ENCODE results near the gene TMEM273.
A peak's percentile ranks its signal among the peaks of the same experiment; 100 is the strongest.

The TMEM273 gene

DNA sequence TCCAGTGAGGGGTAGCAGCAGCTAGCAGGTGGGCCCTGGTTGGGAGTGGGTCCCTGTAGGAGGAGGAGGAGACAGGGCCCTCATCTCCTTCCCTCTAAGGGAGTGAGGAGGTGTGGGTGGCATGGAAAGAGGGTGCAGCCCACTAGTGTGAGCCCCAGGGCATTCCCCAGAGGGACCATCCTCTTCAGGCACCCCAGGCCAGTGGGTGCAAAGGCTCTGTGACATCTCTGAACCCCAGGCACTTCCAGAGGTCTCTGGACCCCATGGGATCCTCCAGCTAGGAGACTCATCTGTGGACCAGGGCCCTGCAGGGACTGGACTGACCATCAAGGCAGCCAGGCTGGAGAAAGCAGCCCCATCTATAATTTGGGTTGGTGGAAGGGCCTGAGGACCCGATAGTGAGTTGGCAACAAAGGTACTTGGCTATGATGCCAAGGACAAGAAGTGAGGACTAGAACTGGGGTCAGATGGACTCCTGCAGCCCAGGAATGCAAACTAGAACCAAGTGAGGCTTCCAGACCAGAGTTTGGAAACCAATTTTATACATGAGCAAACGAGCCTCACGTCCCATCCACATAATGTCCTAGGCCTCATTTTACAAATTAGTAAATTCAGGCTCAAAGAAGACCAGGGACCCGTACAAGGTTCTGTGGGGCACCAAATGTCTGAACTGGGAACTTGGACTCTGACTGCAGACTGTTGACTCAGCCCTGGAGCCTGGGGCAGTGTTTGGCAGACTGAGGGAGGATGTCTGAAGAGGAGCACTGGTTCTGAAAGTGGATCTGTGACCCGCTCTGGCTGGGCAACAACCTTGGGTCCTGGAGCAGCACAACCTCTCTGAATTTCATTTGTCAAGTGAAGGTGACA, 71.4 kb downstream of the TMEM273 start:
- Mint-ChIP-seq H3K27ac (no peak overlapping the region), H3K27me3 (peaks cover 25% of the 10 kb centered on the region), H3K9me3 (no peaks in the 10 kb centered on the region), H3K4me1 (ENCODE audit: low read depth) (peaks cover 7% of the 10 kb centered on the region), H3K36me3 (ENCODE audit: low read depth) (no peaks in the 10 kb centered on the region), H3K4me3 (no peak overlapping the region)

DNA sequence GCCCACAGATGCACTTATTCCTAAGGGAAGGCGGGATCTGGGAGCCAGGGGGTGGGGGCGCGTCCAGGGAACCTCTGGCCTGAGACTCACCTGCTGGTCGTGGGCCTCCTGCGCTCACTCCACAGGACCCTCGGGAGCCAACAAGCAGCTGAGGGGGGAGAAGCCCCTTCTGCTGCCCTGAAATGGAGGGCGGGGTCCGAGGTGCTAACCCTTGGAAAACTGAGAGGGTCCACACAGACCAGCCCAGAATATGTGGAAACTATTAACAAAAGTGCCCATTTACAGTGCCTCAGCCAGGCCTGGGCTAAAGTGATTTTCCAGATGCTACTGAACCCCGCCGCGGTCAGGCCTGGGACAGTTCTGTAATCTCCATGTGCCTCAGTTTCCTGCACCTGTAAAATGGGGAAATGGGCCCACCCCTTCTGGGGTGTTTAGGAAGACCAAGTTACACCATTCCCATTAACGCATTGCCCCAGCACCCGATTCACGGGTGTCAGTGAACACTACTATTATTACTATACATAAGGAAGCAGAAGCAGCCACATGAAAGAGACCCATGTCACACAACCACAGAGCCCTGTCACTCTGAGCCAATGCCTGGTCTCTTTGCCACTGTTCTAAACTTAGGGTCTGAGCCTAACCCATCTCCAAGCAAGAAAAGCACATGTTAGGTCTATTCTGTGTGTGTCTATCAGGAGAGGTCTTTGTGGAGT, 72.2 kb downstream of the TMEM273 start:
- Mint-ChIP-seq H3K4me3 (no peak overlapping the region), H3K9me3 (no peaks in the 10 kb centered on the region), H3K36me3 (ENCODE audit: low read depth) (no peaks in the 10 kb centered on the region), H3K27me3 (peaks cover 25% of the 10 kb centered on the region), H3K4me1 (ENCODE audit: low read depth) (peaks cover 7% of the 10 kb centered on the region), H3K27ac (no peak overlapping the region)

DNA sequence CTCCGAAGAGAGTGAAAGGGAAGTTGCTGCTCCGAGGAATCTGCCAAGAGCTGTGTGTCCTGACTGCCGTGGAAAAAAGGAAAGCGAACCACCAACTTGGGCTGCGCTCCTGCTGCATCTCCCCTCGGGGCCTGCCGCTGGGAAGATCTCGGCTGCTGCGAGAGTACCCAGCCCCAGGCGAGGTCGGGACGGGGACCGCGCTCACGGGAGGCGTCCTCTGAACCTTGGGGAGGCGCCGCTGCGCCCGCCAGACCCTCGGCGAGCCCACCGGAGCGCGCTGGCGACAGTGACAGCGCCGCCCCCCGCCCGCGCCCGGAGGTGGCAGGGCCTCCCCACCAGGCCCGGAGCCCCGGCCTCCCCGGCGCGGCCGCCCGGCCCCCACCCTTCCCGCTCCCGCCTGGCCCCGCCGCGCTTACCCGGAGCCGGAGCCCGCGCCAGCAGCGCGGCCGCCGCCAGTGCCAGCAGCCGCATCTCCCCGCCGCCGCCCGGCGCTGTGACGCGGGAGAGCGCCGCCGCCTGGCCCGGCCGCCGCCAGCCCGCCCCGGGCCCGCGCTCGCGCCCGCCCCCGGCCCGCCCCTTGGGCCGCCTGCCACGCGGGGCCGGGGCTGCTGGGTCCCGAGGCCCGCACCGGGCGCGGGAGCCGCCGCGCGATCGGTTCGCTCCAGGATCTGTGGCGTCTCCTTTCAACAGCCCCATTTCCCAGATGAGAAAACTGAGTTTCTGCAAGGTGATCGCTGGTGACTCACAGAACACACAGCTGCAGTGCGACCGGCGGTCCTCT, 73.0 kb downstream of the TMEM273 start, which contains the start of gene VSTM4:
TSS of gene VSTM4 (minus strand) at position 508 of the 781 bp plus-strand sequence. CDS start at position 471, 37 bp downstream.
- H3K27ac Mint-ChIP-seq = no peak within 1 kb of the TSS

DNA sequence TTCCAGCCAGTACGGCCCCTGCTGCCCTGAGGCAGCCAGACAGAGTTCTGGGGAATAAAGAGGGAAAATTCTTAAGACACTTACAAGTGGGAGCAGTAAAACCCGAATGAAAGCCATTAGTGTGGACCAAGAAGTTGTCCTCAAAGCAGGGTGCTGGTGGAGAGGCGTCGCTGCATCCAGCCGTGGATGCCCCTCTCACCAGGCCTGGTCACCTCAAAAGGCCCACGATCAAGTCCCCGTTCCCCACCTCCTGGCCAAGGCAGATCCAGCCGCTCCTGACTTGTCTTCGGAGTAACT, 73.5 kb downstream of the TMEM273 start:
- Mint-ChIP-seq H3K27me3 (peaks cover 25% of the 10 kb centered on the region), H3K27ac (no peak overlapping the region), H3K36me3 (ENCODE audit: low read depth) (no peaks in the 10 kb centered on the region), H3K4me3 (peak overlapping the region; percentile 61), H3K4me1 (ENCODE audit: low read depth) (peaks cover 7% of the 10 kb centered on the region), H3K9me3 (no peaks in the 10 kb centered on the region)

More for the DNA sequence above, 73.0 kb downstream of the TMEM273 start, which contains the start of gene VSTM4:
- no peaks in the 10 kb centered on the region for H3K9me3 Mint-ChIP-seq
- H3K4me3 Mint-ChIP-seq = peak within 1 kb of the TSS; percentile 61
- H3K36me3 Mint-ChIP-seq (ENCODE audit: low read depth) = no peaks in the 10 kb centered on the region
- H3K27me3 Mint-ChIP-seq = peaks cover 25% of the 10 kb centered on the region
- H3K4me1 Mint-ChIP-seq (ENCODE audit: low read depth) = peaks cover 7% of the 10 kb centered on the region

DNA sequence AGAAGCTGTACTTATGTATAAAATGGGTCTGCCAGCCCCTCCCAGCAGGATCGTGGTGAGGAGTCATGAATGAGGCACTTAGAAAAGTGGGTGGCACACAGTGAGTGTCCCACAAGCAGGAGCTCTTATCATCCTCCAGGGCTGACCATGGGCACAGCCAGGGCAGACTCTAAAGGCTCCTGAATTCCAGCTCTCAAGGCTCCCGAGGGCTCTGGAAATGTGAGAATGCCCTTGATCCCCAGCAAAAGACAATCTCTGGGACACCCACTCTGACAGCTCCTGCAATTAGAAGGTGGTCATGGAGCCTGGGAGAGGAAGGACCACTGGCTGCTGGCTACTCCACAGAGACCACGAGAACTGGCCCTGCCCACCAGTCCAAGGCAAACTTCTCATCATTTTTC, 74.5 kb downstream of the TMEM273 start:
- Mint-ChIP-seq H3K4me3 (no peak overlapping the region), H3K9me3 (no peaks in the 10 kb centered on the region), H3K4me1 (ENCODE audit: low read depth) (peaks cover 7% of the 10 kb centered on the region), H3K27ac (no peak overlapping the region), H3K27me3 (peaks cover 28% of the 10 kb centered on the region), H3K36me3 (ENCODE audit: low read depth) (no peaks in the 10 kb centered on the region)

DNA sequence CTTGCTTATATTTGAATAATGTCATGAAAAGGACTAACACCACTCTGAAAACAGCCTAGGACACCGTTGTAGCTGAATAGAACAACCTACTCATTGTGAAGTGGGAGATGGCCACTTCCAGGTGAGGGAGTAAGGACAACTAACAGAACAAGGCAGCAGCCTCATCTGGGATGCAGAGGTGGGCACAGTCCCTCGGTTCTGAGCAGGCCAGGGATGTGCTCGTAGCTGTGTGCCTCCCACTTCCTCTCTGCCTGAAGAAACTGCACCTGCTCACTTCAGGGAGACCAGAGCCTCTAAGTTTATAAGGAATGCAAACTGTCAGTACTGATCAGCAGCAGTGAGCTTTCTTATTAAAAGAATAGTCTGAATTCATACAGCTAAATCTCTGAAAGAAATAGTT, 75.3 kb downstream of the TMEM273 start:
- no peaks in the 10 kb centered on the region for H3K9me3 Mint-ChIP-seq
- H3K4me1 Mint-ChIP-seq (ENCODE audit: low read depth) = peaks cover 7% of the 10 kb centered on the region
- no peak overlapping the region for H3K27ac Mint-ChIP-seq
- H3K36me3 Mint-ChIP-seq (ENCODE audit: low read depth) = no peaks in the 10 kb centered on the region
- peaks cover 21% of the 10 kb centered on the region for H3K27me3 Mint-ChIP-seq
- H3K4me3 Mint-ChIP-seq = no peak overlapping the region

DNA sequence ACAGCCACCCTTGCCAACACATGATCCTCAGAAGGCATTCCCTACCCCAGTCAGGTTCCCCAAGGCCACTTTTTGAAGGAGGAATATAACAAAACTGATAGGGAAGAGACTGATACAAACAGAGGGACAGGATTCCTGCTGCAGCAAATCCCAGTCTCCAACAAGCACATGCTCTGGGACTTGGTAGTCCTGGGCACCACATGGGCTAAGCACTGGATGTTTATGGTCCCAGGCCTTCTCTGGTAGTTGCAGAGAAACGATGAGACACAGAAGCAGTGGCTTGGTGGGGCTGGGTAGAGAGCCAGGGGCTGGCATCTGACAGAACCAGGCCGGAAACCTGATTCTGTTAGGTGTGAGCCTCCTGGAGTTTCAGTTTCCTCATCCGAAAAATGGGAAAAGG, 76.1 kb downstream of the TMEM273 start:
- no peaks in the 10 kb centered on the region for H3K36me3 Mint-ChIP-seq (ENCODE audit: low read depth)
- no peak overlapping the region for H3K4me3 Mint-ChIP-seq
- no peaks in the 10 kb centered on the region for H3K9me3 Mint-ChIP-seq
- no peak overlapping the region for H3K27ac Mint-ChIP-seq
- H3K27me3 Mint-ChIP-seq = peaks cover 21% of the 10 kb centered on the region
- H3K4me1 Mint-ChIP-seq (ENCODE audit: low read depth) = peaks cover 7% of the 10 kb centered on the region

DNA sequence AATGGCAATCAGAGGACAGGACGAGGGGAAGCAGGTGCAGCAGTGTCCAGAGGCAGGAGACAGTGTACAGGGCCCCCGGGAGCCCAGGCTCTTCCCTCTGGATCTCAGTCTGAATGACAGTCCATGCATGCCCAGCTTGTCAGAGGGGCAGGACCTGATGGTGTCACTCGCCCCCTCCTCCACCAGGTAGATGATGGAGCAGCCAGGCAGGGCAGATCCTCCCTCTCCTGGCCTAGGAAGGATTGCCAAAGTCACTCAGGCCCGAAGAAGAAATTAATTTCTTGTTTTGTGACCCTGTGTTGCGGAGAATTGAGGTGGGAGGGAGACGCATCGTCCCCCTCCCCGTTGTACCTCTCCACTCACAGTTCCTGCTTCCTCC, 76.9 kb downstream of the TMEM273 start:
- Mint-ChIP-seq H3K9me3 (no peaks in the 10 kb centered on the region), H3K27me3 (peaks cover 19% of the 10 kb centered on the region), H3K4me3 (no peak overlapping the region), H3K27ac (no peak overlapping the region), H3K36me3 (ENCODE audit: low read depth) (no peaks in the 10 kb centered on the region), H3K4me1 (ENCODE audit: low read depth) (peaks cover 7% of the 10 kb centered on the region)

DNA sequence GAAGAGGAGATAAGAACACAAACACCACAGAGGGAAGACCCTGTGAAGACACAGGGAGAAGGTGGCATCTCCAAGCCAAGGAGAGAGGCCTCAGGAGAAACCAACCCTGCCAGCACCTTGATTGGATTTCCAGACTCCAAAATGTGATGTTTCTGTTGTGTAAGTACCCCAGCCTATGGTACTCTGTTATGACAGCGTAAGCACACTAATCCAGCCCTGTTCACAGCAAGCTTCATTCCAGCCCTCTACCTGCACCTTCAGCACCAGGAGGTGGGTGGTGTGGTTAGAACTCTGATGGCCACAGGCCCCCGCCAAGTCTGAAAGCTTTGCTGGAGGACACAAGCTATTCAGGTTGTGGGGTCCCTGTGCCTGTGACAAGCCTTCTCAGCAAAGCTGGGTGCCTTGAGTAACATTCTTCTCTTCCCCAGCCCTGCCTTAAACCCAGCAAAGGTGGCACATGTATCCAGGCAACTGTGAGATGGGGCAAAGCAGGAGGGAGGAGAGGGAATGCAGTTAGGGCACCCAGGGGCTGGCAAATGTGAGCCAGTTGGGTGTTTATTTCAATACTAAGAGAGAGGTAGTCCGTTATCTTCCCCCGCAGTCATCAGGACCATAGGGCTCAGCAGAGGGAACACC, 77.4 kb downstream of the TMEM273 start:
- no peaks in the 10 kb centered on the region for H3K36me3 Mint-ChIP-seq (ENCODE audit: low read depth)

DNA sequence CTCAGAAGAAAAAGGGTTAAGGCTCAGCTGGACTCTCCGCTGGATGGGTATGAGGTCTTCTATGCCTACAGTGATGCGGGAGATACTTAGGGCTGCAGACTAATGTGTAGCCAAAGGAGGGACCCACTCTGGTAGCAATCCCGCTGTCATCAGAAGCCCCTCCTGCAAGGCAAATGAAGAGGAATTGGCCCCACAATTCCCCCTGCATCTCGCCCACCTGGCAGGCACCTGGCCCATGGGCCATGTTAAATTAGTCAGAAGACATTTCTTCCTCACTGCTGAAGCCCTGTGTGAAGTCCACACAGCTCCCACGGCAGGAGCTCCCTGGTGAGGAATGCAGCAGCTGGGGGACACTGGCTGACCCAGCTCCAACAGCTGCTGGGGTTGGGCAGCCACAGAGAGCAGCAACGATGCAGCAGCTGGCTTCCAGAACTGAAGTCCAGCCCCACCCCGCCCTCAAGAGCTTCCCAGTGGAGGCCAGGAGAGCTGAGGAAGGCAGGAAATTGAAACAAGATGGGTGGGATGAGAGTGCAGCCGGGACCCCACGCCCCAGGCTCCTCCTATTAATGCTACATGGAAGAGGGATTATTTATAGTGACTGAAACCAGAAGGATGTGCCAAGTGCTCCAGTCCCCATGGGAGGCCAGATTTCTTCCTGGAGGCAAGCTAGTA, 78.4 kb downstream of the TMEM273 start:
- H3K4me3 Mint-ChIP-seq = no peak overlapping the region
- no peaks in the 10 kb centered on the region for H3K9me3 Mint-ChIP-seq
- peaks cover 6% of the 10 kb centered on the region for H3K4me1 Mint-ChIP-seq (ENCODE audit: low read depth)
- no peaks in the 10 kb centered on the region for H3K36me3 Mint-ChIP-seq (ENCODE audit: low read depth)
- H3K27ac Mint-ChIP-seq = no peak overlapping the region
- H3K27me3 Mint-ChIP-seq = peaks cover 13% of the 10 kb centered on the region

More for the DNA sequence above, 77.4 kb downstream of the TMEM273 start:
- Mint-ChIP-seq H3K4me1 (ENCODE audit: low read depth) (peaks cover 7% of the 10 kb centered on the region), H3K27me3 (peaks cover 15% of the 10 kb centered on the region), H3K9me3 (no peaks in the 10 kb centered on the region), H3K4me3 (no peak overlapping the region), H3K27ac (no peak overlapping the region)

DNA sequence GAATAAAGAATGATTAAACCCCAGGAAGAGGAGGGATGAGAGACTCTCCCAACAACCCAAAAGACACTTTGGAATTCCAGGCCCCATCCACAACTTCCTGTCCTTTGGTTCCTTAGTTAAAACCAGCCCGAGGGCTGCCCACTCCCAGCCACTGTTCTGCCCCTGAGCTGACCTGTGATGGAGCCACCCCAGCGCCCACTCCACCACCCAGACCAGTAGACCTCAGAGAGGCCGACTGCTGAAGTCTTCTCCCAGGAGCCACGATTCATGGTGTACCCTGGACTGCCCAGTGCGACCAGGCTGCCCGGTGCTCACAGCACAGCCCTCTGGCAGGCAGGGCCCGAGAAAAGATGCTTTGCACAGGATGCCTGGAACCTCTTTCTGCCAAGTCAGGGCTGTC, 79.5 kb downstream of the TMEM273 start:
- H3K4me3 Mint-ChIP-seq = no peak overlapping the region
- H3K27ac Mint-ChIP-seq = no peak overlapping the region
- peaks cover 3% of the 10 kb centered on the region for H3K27me3 Mint-ChIP-seq
- H3K9me3 Mint-ChIP-seq = no peaks in the 10 kb centered on the region
- no peaks in the 10 kb centered on the region for H3K36me3 Mint-ChIP-seq (ENCODE audit: low read depth)
- no peaks in the 10 kb centered on the region for H3K4me1 Mint-ChIP-seq (ENCODE audit: low read depth)

DNA sequence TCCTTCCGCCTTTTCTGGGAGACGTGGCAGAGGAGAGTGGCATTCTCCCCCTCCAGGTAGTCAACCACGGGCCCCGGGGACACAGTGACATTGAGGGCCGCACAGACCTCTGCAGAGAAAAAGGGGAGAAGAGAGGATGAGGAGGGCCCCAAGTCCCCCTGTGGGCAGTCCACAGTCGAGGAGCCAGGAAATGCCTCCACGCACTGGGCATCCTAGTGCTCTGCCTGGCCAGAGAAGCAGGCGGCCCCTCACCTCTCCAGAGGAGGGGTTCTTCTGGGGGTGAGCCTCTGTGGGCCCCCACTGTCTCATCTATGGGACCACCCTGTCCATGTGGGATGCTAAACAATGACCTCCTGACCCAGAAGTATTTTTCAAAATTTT, 80.3 kb downstream of the TMEM273 start:
- Mint-ChIP-seq H3K27me3 (peaks cover 10% of the 10 kb centered on the region), H3K4me3 (no peak overlapping the region), H3K9me3 (no peaks in the 10 kb centered on the region), H3K36me3 (ENCODE audit: low read depth) (no peaks in the 10 kb centered on the region), H3K4me1 (ENCODE audit: low read depth) (no peaks in the 10 kb centered on the region), H3K27ac (no peak overlapping the region)

DNA sequence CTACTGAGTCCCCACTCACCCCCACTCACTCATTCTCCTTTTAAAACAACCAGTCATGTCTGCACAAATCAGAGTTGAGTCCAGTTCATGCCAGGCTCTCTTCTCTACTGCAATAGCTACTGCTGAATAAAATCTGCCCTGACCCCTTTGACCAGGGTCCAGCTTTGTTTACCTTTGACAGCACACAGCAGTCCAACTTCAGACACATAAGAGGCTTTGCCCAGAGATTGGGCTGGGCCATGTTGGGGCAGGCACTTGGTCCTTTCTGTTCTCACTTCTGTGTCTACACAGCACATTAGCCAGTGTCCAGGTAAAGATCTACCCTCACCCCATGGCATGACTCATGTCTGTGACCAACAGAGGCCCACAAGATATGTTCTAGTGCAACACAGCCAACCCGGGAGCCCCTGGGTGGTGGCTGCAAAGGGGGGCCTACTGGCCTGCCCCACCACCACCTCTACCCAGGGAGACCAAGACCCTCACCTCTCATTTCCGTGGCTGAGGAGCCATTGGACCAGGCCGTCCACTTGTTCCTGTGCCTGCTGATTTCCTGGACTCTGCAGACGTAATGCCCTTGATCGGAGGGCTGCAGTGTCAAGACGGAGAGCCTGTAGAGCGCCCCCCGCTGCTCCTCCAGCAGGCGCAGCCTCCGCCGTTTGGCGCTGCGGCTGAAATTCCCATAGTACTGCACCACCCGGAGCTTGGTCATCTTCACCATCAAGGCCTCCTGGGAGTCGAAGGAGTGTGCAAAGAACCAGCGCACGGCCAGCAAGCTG, 80.9 kb downstream of the TMEM273 start:
- H3K27ac Mint-ChIP-seq = no peak overlapping the region

DNA sequence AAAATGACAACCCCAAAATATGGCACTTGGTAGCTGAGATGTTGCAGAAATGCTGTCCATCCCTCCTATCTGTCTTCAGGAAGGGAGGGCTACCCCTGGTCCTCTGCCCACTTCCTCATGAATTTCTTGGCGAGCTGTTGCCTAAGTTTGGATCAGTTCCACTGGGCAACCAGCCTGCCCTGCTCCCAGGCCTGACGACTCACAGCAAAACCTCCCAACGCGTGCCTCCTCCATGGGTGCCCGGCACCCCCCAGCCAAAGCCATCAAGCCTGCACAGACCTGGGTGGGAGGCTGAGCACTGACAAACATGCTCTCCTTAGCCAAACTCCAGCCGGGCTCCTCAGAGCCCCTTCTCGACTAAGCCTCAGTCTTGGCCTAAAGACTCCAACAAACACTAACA, 81.7 kb downstream of the TMEM273 start:
- no peak overlapping the region for H3K27ac Mint-ChIP-seq
- H3K4me3 Mint-ChIP-seq = no peak overlapping the region
- H3K36me3 Mint-ChIP-seq (ENCODE audit: low read depth) = no peaks in the 10 kb centered on the region
- no peaks in the 10 kb centered on the region for H3K9me3 Mint-ChIP-seq
- H3K27me3 Mint-ChIP-seq = peaks cover 13% of the 10 kb centered on the region
- no peaks in the 10 kb centered on the region for H3K4me1 Mint-ChIP-seq (ENCODE audit: low read depth)

More for the DNA sequence above, 80.9 kb downstream of the TMEM273 start:
- Mint-ChIP-seq H3K4me1 (ENCODE audit: low read depth) (no peaks in the 10 kb centered on the region), H3K4me3 (no peak overlapping the region), H3K27me3 (peaks cover 10% of the 10 kb centered on the region), H3K9me3 (no peaks in the 10 kb centered on the region), H3K36me3 (ENCODE audit: low read depth) (no peaks in the 10 kb centered on the region)
